Liver (tissue), 9 donors: Measurements from ENCODE around the gene CAP2. TPM values are rescaled to one million over a fixed set of nuclear protein-coding genes. Genes with fewer than 3 reads are reported as not detected.

Experiments
- DNase-seq: peaks from one replicate; pipeline ENCODE4 v3.0.0-alpha.2; 2017; ENCODE audit warnings: low spot score
- H3K27ac ChIP-seq, 2 donors: one replicate each; pipeline ENCODE4 v1.7.0; 2013; ENCODE audit warnings: inconsistent platforms in 2 of 2, low read length in 2 of 2, control low read depth in 1 of 2, low read depth in 1 of 2, mild to moderate bottlenecking in 1 of 2
- H3K27me3 ChIP-seq, 4 donors: one replicate each; pipeline versions ENCODE4 v1.6.1 to v1.7.0; 2013; ENCODE audit warnings: low read length in 3 of 4, inconsistent platforms in 1 of 4, mild to moderate bottlenecking in 1 of 4, moderate library complexity in 1 of 4; ENCODE audit not compliant: control insufficient read depth in 4 of 4, insufficient read depth in 4 of 4
- H3K36me3 ChIP-seq, 4 donors: one replicate each; pipeline versions ENCODE4 v1.6.1 to v1.7.0; 2013; ENCODE audit warnings: low read length in 3 of 4, mild to moderate bottlenecking in 3 of 4, low read depth in 1 of 4, moderate library complexity in 1 of 4; ENCODE audit not compliant: control insufficient read depth in 4 of 4, insufficient read depth in 3 of 4
- H3K4me1 ChIP-seq, 4 donors: one replicate each; pipeline versions ENCODE4 v1.6.1 to v1.7.0; 2013; ENCODE audit warnings: low read length in 3 of 4, mild to moderate bottlenecking in 3 of 4, moderate library complexity in 1 of 4; ENCODE audit not compliant: control insufficient read depth in 4 of 4, insufficient read depth in 4 of 4
- H3K4me3 ChIP-seq, 3 donors: one replicate each; pipeline versions ENCODE4 v1.6.1 to v1.7.0; 2013; ENCODE audit warnings: low read length in 3 of 3, control low read depth in 1 of 3, low read depth in 1 of 3, mild to moderate bottlenecking in 1 of 3
- H3K9ac ChIP-seq, 2 donors: one replicate each; pipeline ENCODE4 v1.7.0; 2013; ENCODE audit warnings: low read length in 2 of 2, mild to moderate bottlenecking in 2 of 2, moderate library complexity in 2 of 2, control low read depth in 1 of 2, low read depth in 1 of 2
- H3K9me3 ChIP-seq, 4 donors: one replicate each; pipeline versions ENCODE4 v1.6.1 to v1.7.0; 2013; ENCODE audit warnings: low read length in 3 of 4; ENCODE audit not compliant: control insufficient read depth in 4 of 4
- EGR1 ChIP-seq, 2 donors: IDR thresholded peaks; 2 replicates each; pipeline ENCODE4 v1.6.1; 2016 to 2018; ENCODE audit warnings: antibody characterized with exemption in 2 of 2, low read depth in 2 of 2
- FOXA1 ChIP-seq: IDR thresholded peaks from 2 replicates; pipeline ENCODE4 v1.6.1; 2016; ENCODE audit warnings: antibody characterized with exemption
- FOXA2 ChIP-seq: IDR thresholded peaks from 2 replicates; pipeline ENCODE4 v1.6.1; 2016; ENCODE audit warnings: antibody characterized with exemption
- GABPA ChIP-seq, 2 donors: IDR thresholded peaks in 1 of 2; conservative IDR thresholded peaks in 1 of 2; 2 replicates each; pipeline ENCODE4 v1.6.1; 2016; ENCODE audit warnings: antibody characterized with exemption in 2 of 2, mild to moderate bottlenecking in 1 of 2, moderate library complexity in 1 of 2
- HNF4A ChIP-seq, 2 donors: conservative IDR thresholded peaks; 2 replicates each; pipeline ENCODE4 v1.6.1; 2016; ENCODE audit warnings: antibody characterized with exemption in 2 of 2, mild to moderate bottlenecking in 2 of 2
- HNF4G ChIP-seq: IDR thresholded peaks from 2 replicates; pipeline ENCODE4 v1.6.1; 2016; ENCODE audit warnings: antibody characterized with exemption
- JUND ChIP-seq, 2 donors: IDR thresholded peaks; 2 replicates each; pipeline ENCODE4 v1.6.1; 2016; ENCODE audit warnings: antibody characterized with exemption in 2 of 2
- NR2F2 ChIP-seq: IDR thresholded peaks from 2 replicates; pipeline ENCODE4 v1.6.1; 2016; ENCODE audit warnings: antibody characterized with exemption
- RAD21 ChIP-seq, 2 donors: IDR thresholded peaks; 2 replicates each; pipeline ENCODE4 v1.6.1; 2016; ENCODE audit warnings: antibody characterized with exemption in 2 of 2, mild to moderate bottlenecking in 2 of 2
- RXRA ChIP-seq, 2 donors: IDR thresholded peaks; 2 replicates each; pipeline ENCODE4 v1.6.1; 2017 to 2018; ENCODE audit warnings: antibody characterized with exemption in 2 of 2, mild to moderate bottlenecking in 1 of 2
- SP1 ChIP-seq: IDR thresholded peaks from 2 replicates; pipeline ENCODE4 v1.6.1; 2018; ENCODE audit warnings: antibody characterized with exemption, mild to moderate bottlenecking
- TAF1 ChIP-seq: conservative IDR thresholded peaks from 2 replicates; pipeline ENCODE4 v1.6.1; 2016; ENCODE audit warnings: antibody characterized with exemption, mild to moderate bottlenecking
- YY1 ChIP-seq: IDR thresholded peaks from 2 replicates; pipeline ENCODE4 v1.6.1; 2016; ENCODE audit warnings: antibody characterized with exemption, mild to moderate bottlenecking
- WGBS: extraction: QIAGEN DNeasy Blood & Tissue Kit; methylation state at CpG from one replicate; pipeline ENCODE4 v1.1.7; 2013; 5-methylcytosine and 5-hydroxymethylcytosine counted together
- polyA plus RNA-seq, 2 donors: library from polyadenylated mRNA; stranded (reverse) in 1 of 2; unstranded in 1 of 2; fragments of 200-250 nt in 1 of 2; fragments of >200 nt in 1 of 2; fragmentation: Nextera tagmentation in 1 of 2; extraction: Ambion mirVana in 1 of 2; gene quantifications; one replicate each; pipeline versions ENCODE4 v1.2.1 to v1.2.3, GENCODE V29; 2013 to 2015
- total RNA-seq, 2 donors: library from RNA; depleted of rRNA; stranded (reverse); fragments of >200 nt; gene quantifications; one replicate each; pipeline ENCODE4 v1.2.3, GENCODE V29; 2014
- TF ChIP-seq, protein P1 (sequence below): IDR thresholded peaks from 2 replicates; pipeline ENCODE4 v1.6.1; 2016; ENCODE audit warnings: antibody characterized with exemption
- TF ChIP-seq, protein P2 (sequence below): IDR thresholded peaks from 2 replicates; pipeline ENCODE4 v1.6.1; 2016; ENCODE audit warnings: antibody characterized with exemption, mild to moderate bottlenecking
- TF ChIP-seq, protein P3 (sequence below): IDR thresholded peaks from 2 replicates; pipeline ENCODE4 v1.6.1; 2016; ENCODE audit warnings: antibody characterized with exemption
- TF ChIP-seq, protein P4 (sequence below): fragments of 150-350 bp; IDR thresholded peaks from 2 replicates; pipeline ENCODE4 v1.5.1; 2017; ENCODE audit warnings: improper control_type of control experiment, low read depth, low read length; ENCODE audit not compliant: missing input control
- TF ChIP-seq, protein P5 (sequence below): IDR thresholded peaks from 2 replicates; pipeline ENCODE4 v1.6.1; 2016; ENCODE audit warnings: antibody characterized with exemption
- donor health status: healthy.
- donor health status: healthy.
- donor health status: healthy.
- donor health status: healthy.
- donor health status: healthy.

CAP2 gene
- total and polyA plus RNA-seq, 4 donors, result 1.2 to 6.4 (median 2.5) TPM

DNA sequence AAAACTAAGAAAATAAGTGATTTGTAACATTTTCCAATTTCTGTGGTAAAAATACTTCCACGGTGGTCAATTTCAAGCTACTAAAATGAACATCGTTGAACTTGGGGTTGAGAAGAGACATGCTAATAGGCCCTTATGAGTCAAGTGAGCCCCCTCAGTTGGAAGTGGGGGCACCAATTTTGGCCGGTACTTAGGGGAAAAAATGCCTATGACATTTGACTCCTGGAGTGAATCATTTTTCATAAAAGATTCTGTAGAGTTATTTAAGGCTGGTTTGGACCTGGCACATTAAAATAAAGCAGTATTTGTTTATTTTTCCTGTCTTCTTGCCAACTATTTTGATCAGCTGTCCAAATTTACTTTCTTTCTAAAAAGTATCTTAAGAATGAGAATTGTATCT lies 32.4 kb upstream of the CAP2 start:
- Histone ChIP-seq H3K4me3 (no peak overlapping the region), H3K27ac (no peak overlapping the region), H3K27me3 (no peaks in the 10 kb centered on the region), H3K9me3 (no peaks in the 10 kb centered on the region), H3K36me3 (no peaks in the 10 kb centered on the region), H3K9ac (no peak overlapping the region), H3K4me1 (no peaks in the 10 kb centered on the region)
- TF ChIP-seq, protein P1, sequence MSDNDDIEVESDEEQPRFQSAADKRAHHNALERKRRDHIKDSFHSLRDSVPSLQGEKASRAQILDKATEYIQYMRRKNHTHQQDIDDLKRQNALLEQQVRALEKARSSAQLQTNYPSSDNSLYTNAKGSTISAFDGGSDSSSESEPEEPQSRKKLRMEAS, result no peak
- TF ChIP-seq, protein P2, sequence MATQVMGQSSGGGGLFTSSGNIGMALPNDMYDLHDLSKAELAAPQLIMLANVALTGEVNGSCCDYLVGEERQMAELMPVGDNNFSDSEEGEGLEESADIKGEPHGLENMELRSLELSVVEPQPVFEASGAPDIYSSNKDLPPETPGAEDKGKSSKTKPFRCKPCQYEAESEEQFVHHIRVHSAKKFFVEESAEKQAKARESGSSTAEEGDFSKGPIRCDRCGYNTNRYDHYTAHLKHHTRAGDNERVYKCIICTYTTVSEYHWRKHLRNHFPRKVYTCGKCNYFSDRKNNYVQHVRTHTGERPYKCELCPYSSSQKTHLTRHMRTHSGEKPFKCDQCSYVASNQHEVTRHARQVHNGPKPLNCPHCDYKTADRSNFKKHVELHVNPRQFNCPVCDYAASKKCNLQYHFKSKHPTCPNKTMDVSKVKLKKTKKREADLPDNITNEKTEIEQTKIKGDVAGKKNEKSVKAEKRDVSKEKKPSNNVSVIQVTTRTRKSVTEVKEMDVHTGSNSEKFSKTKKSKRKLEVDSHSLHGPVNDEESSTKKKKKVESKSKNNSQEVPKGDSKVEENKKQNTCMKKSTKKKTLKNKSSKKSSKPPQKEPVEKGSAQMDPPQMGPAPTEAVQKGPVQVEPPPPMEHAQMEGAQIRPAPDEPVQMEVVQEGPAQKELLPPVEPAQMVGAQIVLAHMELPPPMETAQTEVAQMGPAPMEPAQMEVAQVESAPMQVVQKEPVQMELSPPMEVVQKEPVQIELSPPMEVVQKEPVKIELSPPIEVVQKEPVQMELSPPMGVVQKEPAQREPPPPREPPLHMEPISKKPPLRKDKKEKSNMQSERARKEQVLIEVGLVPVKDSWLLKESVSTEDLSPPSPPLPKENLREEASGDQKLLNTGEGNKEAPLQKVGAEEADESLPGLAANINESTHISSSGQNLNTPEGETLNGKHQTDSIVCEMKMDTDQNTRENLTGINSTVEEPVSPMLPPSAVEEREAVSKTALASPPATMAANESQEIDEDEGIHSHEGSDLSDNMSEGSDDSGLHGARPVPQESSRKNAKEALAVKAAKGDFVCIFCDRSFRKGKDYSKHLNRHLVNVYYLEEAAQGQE, result no peak
- WGBS, result 86% methylated on average over 3 of the region's 3 CpGs
- no peak for DNase-seq

DNA sequence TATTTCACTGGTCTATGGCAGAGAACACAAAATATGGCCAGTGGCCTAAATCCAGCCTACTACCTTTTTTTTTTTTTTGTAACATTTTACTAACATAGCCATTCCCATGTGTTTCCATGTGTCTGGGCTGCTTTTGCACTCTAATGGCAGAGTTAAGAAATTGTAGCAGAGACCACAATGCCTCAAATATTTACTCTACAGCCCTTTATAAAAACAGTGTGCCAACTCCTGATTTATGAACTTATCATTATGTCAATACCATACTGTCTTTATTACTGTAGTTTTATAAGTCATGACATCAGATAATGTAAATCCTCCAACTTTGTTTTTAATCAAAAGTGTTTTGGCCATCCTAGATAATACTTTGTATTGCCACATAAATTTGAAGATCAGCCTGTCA lies 27.4 kb upstream of the CAP2 start:
- Histone ChIP-seq H3K9ac (no peak overlapping the region), H3K27ac (no peak overlapping the region), H3K4me1 (no peaks in the 10 kb centered on the region), H3K36me3 (no peaks in the 10 kb centered on the region), H3K27me3 (no peaks in the 10 kb centered on the region), H3K9me3 (no peaks in the 10 kb centered on the region), H3K4me3 (no peak overlapping the region)
- no peak for DNase-seq
- TF ChIP-seq, protein P3, sequence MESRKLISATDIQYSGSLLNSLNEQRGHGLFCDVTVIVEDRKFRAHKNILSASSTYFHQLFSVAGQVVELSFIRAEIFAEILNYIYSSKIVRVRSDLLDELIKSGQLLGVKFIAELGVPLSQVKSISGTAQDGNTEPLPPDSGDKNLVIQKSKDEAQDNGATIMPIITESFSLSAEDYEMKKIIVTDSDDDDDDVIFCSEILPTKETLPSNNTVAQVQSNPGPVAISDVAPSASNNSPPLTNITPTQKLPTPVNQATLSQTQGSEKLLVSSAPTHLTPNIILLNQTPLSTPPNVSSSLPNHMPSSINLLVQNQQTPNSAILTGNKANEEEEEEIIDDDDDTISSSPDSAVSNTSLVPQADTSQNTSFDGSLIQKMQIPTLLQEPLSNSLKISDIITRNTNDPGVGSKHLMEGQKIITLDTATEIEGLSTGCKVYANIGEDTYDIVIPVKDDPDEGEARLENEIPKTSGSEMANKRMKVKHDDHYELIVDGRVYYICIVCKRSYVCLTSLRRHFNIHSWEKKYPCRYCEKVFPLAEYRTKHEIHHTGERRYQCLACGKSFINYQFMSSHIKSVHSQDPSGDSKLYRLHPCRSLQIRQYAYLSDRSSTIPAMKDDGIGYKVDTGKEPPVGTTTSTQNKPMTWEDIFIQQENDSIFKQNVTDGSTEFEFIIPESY, result no peak
- no peak for TF ChIP-seq FOXA2
- no peak for TF ChIP-seq FOXA1
- TF ChIP-seq RXRA (IDR thresholded peaks at IDR 0.05), result no peak
- TF ChIP-seq YY1, result no peak
- TF ChIP-seq NR2F2, result no peak
- no peak for TF ChIP-seq JUND (IDR thresholded peaks at IDR 0.05)
- TF ChIP-seq, protein P4, sequence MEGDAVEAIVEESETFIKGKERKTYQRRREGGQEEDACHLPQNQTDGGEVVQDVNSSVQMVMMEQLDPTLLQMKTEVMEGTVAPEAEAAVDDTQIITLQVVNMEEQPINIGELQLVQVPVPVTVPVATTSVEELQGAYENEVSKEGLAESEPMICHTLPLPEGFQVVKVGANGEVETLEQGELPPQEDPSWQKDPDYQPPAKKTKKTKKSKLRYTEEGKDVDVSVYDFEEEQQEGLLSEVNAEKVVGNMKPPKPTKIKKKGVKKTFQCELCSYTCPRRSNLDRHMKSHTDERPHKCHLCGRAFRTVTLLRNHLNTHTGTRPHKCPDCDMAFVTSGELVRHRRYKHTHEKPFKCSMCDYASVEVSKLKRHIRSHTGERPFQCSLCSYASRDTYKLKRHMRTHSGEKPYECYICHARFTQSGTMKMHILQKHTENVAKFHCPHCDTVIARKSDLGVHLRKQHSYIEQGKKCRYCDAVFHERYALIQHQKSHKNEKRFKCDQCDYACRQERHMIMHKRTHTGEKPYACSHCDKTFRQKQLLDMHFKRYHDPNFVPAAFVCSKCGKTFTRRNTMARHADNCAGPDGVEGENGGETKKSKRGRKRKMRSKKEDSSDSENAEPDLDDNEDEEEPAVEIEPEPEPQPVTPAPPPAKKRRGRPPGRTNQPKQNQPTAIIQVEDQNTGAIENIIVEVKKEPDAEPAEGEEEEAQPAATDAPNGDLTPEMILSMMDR, result no peak
- TF ChIP-seq SP1, result no peak
- TF ChIP-seq, protein P2, result no peak
- no peak for TF ChIP-seq EGR1 (IDR thresholded peaks at IDR 0.05; ENCODE audit: low read depth in 2 of 2)
- no peak for TF ChIP-seq HNF4G
- TF ChIP-seq TAF1, result no peak
- no peak for TF ChIP-seq GABPA (IDR thresholded peaks at IDR 0.05 in 1 of 2, conservative IDR thresholded peaks at IDR 0.05 in 1 of 2)
- TF ChIP-seq HNF4A (conservative IDR thresholded peaks at IDR 0.05), result no peak
- TF ChIP-seq RAD21 (IDR thresholded peaks at IDR 0.05), result no peak
- TF ChIP-seq, protein P5, sequence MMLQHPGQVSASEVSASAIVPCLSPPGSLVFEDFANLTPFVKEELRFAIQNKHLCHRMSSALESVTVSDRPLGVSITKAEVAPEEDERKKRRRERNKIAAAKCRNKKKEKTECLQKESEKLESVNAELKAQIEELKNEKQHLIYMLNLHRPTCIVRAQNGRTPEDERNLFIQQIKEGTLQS, result no peak
